Endothelial cell (in vitro differentiated cells): ENCODE data around the gene GRHL1. TPM values are rescaled to one million over a fixed set of nuclear protein-coding genes. Genes with fewer than 3 reads are reported as not detected.
"Not testable (repeated sequence)": the region's sequence is repeated elsewhere in the genome, so short reads cannot be mapped to it uniquely, and the experiment has no call there.

Experiments
- DNase-seq: peaks from one replicate; pipeline ENCODE4 v3.0.0; 2021; ENCODE audit warnings: low spot score
- H3K27ac Mint-ChIP-seq: one replicate; pipeline ENCODE4 v1.8.0; 2021; ENCODE audit warnings: mixed read lengths, inconsistent platforms; ENCODE audit not compliant: unreplicated experiment
- H3K27me3 Mint-ChIP-seq: one replicate; pipeline ENCODE4 v1.8.0; 2021; ENCODE audit warnings: mild to moderate bottlenecking, moderate library complexity, mixed read lengths, inconsistent platforms; ENCODE audit not compliant: unreplicated experiment
- H3K36me3 Mint-ChIP-seq: one replicate; pipeline ENCODE4 v1.8.0; 2021; ENCODE audit warnings: mild to moderate bottlenecking, low read depth, mixed read lengths, inconsistent platforms; ENCODE audit not compliant: unreplicated experiment
- H3K4me1 Mint-ChIP-seq: one replicate; pipeline ENCODE4 v1.8.0; 2021; ENCODE audit warnings: mild to moderate bottlenecking, mixed read lengths, inconsistent platforms; ENCODE audit not compliant: unreplicated experiment
- H3K4me3 Mint-ChIP-seq: one replicate; pipeline ENCODE4 v1.8.0; 2021; ENCODE audit warnings: mild to moderate bottlenecking, mixed read lengths, inconsistent platforms; ENCODE audit not compliant: unreplicated experiment
- H3K9me3 Mint-ChIP-seq: one replicate; pipeline ENCODE4 v1.8.0; 2021; ENCODE audit warnings: mixed read lengths, inconsistent platforms; ENCODE audit not compliant: unreplicated experiment
- CTCF ChIP-seq: fragments of 200-600 bp; sonication (generic); IDR thresholded peaks from one replicate; pipeline ENCODE4 v1.5.0; 2021; ENCODE audit warnings: antibody characterized with exemption; ENCODE audit not compliant: unreplicated experiment
- total RNA-seq: library from RNA; stranded (reverse); fragmentation: NEBNext Ultra II Directional; extraction: Animal tissue kit (Norgen Biotek cat#: 25700); gene quantifications from one replicate; pipeline ENCODE4 v1.2.1, GENCODE V29; 2021; ENCODE audit not compliant: unreplicated experiment

The GRHL1 gene
- total RNA-seq, 1 donor from 2014 or later = 1.7 TPM

- no peak for TF ChIP-seq CTCF
- Mint-ChIP-seq H3K4me3 (no peak overlapping the region), H3K27ac (no peak overlapping the region), H3K4me1 (peaks cover 6% of the 10 kb centered on the region), H3K9me3 (no peaks in the 10 kb centered on the region), H3K27me3 (peaks cover 8% of the 10 kb centered on the region), H3K36me3 (peaks cover 5% of the 10 kb centered on the region)
- no peak for DNase-seq
These were observed 77.0 kb downstream of the GRHL1 start for GRCh38 chr2:10028407-10028987.

GRCh38 chr2:10028988-10029874, 77.7 kb downstream of the GRHL1 start:
- Mint-ChIP-seq H3K27ac (peak overlapping the region; percentile 48), H3K27me3 (peaks cover 5% of the 10 kb centered on the region), H3K4me3 (no peak overlapping the region), H3K9me3 (no peaks in the 10 kb centered on the region), H3K36me3 (peaks cover 5% of the 10 kb centered on the region), H3K4me1 (peaks cover 6% of the 10 kb centered on the region)
- TF ChIP-seq CTCF = no peak
- peak; percentile 43 for DNase-seq

- Mint-ChIP-seq H3K36me3 (peaks cover 5% of the 10 kb centered on the region), H3K27me3 (peaks cover 5% of the 10 kb centered on the region), H3K27ac (peak overlapping the region; percentile 48), H3K4me1 (peaks cover 6% of the 10 kb centered on the region), H3K4me3 (no peak overlapping the region), H3K9me3 (no peaks in the 10 kb centered on the region)
- no peak for DNase-seq
- no peak for TF ChIP-seq CTCF
These were observed 78.4 kb downstream of the GRHL1 start for GRCh38 chr2:10029875-10030223.

GRCh38 chr2:10030311-10030736, 78.8 kb downstream of the GRHL1 start:
- H3K36me3 Mint-ChIP-seq = peaks cover 4% of the 10 kb centered on the region
- H3K27ac Mint-ChIP-seq = peak overlapping the region; percentile 57
- no peak overlapping the region for H3K4me3 Mint-ChIP-seq
- TF ChIP-seq CTCF = no peak
- no peaks in the 10 kb centered on the region for H3K9me3 Mint-ChIP-seq
- H3K27me3 Mint-ChIP-seq = peaks cover 5% of the 10 kb centered on the region
- no peak for DNase-seq
- peaks cover 6% of the 10 kb centered on the region for H3K4me1 Mint-ChIP-seq

GRCh38 chr2:10030798-10031197, 79.3 kb downstream of the GRHL1 start:
- not testable (repeated sequence) for DNase-seq, H3K4me3 Mint-ChIP-seq, H3K27ac Mint-ChIP-seq, H3K4me1 Mint-ChIP-seq, H3K36me3 Mint-ChIP-seq, H3K27me3 Mint-ChIP-seq, H3K9me3 Mint-ChIP-seq
